K562 (cell line): ENCODE data around the gene BMAL1. TPM values are rescaled to one million over a fixed set of nuclear protein-coding genes. Genes with fewer than 3 reads are reported as not detected.

ENCODE experiments used
- BCOR ChIP-seq: fragments of 450-650 bp; IDR thresholded peaks from 2 replicates; pipeline ENCODE4 v1.6.1; 2016
- CBFB ChIP-seq: sonication (generic); formaldehyde crosslinking; IDR thresholded peaks from 2 replicates; pipeline ENCODE4 v1.4.0; 2020; ENCODE audit warnings: mild to moderate bottlenecking, missing genetic modification reagents
- RFX5 ChIP-seq: IDR thresholded peaks from 2 replicates; pipeline ENCODE4 v1.6.1; 2011; ENCODE audit warnings: low read depth, mild to moderate bottlenecking, improper control_type of control experiment, low read length
- ZNF143 ChIP-seq: sonication (generic); formaldehyde crosslinking; IDR thresholded peaks from 2 replicates; pipeline ENCODE4 v1.9.0; 2022; ENCODE audit warnings: mild to moderate bottlenecking, missing genetic modification reagents
- ZNF318 ChIP-seq, 2 experiments: fragments of 450-650 bp; IDR thresholded peaks; 2 replicates each; pipeline ENCODE4 v1.6.1; 2016; ENCODE audit warnings: mild to moderate bottlenecking in 2 of 2, borderline replicate concordance in 1 of 2, low read depth in 1 of 2, moderate library complexity in 1 of 2
- polyA plus RNA-seq, 8 experiments: library from polyadenylated mRNA; depleted of rRNA in 4 of 8; stranded (reverse) in 5 of 8; unstranded in 3 of 8; fragments of >200 nt; fragmentation: Nextera tagmentation in 2 of 8; fragmentation: Illumina TruSeq in 1 of 8; extraction: Ambion mirVana in 2 of 8; extraction: Trizol in 1 of 8; gene quantifications; 2 replicates each; pipeline versions ENCODE4 v1.2.1 to v1.2.3, GENCODE V29; 2011 to 2014; ENCODE audit warnings: inconsistent platforms in 1 of 8, missing spikeins in 1 of 8
- total RNA-seq, 7 experiments: library from RNA; depleted of rRNA in 6 of 7; stranded (reverse); fragments of >200 nt in 6 of 7; fragmentation: Illumina TruSeq in 2 of 7; extraction: Trizol in 2 of 7; gene quantifications; 2 replicates each; pipeline versions ENCODE4 v1.2.1 to v1.2.3, GENCODE V29; 2011 to 2021; ENCODE audit warnings: low replicate concordance in 1 of 7

Gene BMAL1
- total and polyA plus RNA-seq, 9 of the 15 experiments (the other 6 are each of a cell fraction or from before 2014, with no cell fraction given), result 0.14 to 2.4 (median 0.64) TPM

- TF ChIP-seq ZNF318 (IDR thresholded peaks at IDR 0.05; ENCODE audit: borderline replicate concordance in 1 of 2, low read depth in 1 of 2), result no peak
- TF ChIP-seq ZNF143 (CRISPR knock-in tag), result no peak
- no peak for TF ChIP-seq CBFB (CRISPR knock-in tag)
- TF ChIP-seq BCOR, result no peak
- no peak for TF ChIP-seq RFX5
Measured at GRCh38 chr11:13382751-13383150, 105.2 kb downstream of the BMAL1 start (continued).
